ENCODE data around the gene BAG1. TPM values are rescaled to one million over a fixed set of nuclear protein-coding genes. Genes with fewer than 3 reads are reported as not detected.

Gene BAG1
- total and polyA plus RNA-seq, 3 donors from 2014 or later: 96.6 to 203 (median 147) TPM

GRCh38 chr9:33230756-33231622 lies 33.5 kb downstream of the BAG1 start:
- 82 to 84% methylated on average over 13 of the region's 13 CpGs for WGBS, 2 donors
- TF ChIP-seq, protein P1, sequence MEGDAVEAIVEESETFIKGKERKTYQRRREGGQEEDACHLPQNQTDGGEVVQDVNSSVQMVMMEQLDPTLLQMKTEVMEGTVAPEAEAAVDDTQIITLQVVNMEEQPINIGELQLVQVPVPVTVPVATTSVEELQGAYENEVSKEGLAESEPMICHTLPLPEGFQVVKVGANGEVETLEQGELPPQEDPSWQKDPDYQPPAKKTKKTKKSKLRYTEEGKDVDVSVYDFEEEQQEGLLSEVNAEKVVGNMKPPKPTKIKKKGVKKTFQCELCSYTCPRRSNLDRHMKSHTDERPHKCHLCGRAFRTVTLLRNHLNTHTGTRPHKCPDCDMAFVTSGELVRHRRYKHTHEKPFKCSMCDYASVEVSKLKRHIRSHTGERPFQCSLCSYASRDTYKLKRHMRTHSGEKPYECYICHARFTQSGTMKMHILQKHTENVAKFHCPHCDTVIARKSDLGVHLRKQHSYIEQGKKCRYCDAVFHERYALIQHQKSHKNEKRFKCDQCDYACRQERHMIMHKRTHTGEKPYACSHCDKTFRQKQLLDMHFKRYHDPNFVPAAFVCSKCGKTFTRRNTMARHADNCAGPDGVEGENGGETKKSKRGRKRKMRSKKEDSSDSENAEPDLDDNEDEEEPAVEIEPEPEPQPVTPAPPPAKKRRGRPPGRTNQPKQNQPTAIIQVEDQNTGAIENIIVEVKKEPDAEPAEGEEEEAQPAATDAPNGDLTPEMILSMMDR (IDR thresholded peaks at IDR 0.05): no peak
- no peak for TF ChIP-seq POLR2A (IDR thresholded peaks at IDR 0.05)
- no peaks in the 10 kb centered on the region for H3K36me3 ChIP-seq (ENCODE audit: low read depth, missing control alignments)
- H3K4me3 ChIP-seq: no peak overlapping the region
- no peak for DNase-seq
- no peaks in the 10 kb centered on the region for H3K4me1 ChIP-seq
- no peaks in the 10 kb centered on the region for H3K9me3 ChIP-seq
- no peak overlapping the region for H3K27ac ChIP-seq
- intact Hi-C loops (cut with DNase I; ENCODE audit: low total_unique reads): no loop called here
- H3K27me3 ChIP-seq: no peaks in the 10 kb centered on the region

DNA sequence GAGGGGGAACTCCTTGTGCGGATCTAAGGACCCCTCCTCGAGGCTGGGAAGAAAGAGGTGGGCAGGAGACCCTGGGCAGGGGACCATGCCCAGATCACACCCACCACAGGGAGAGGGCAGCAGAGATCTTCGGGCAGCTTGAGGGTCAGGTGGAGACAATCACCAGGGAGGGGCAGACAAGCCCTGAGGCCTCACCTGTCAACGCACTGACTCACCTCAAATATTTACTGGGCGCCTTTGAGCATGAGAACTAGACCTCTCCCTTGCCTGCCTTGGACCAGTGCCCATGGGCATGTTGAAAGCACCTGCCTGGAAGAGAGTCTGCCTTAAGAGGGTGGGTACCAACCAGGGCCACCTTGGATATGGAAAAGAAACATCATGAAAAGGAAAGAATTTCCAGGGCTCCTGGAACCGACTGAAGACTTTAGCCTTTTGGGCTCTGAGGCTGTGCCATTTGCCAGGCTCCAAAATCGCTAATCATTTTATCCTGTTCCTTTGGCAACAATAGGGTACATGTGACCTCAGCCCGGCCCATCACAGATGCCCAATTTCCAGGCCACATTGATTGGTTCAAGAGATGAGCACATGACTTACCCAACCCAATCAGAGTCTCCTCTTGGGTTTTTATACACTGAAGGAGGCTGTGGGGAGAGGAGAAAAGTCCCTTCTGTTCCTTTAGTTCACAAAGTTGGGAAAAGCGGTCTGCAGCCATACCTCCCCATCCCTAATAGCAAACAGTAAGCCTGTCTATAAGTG lies 35.0 kb downstream of the BAG1 start:
- Histone ChIP-seq H3K4me1 (peaks cover 7% of the 10 kb centered on the region), H3K4me3 (no peak overlapping the region), H3K27me3 (no peaks in the 10 kb centered on the region), H3K9me3 (no peaks in the 10 kb centered on the region), H3K36me3 (ENCODE audit: low read depth, missing control alignments) (no peaks in the 10 kb centered on the region), H3K27ac (no peak overlapping the region)
- intact Hi-C loops (cut with DNase I; ENCODE audit: low total_unique reads): loop anchor here (5.0 kb wide), 1 partner anchor 147 kb away; no protein-coding TSS in a partner anchor
- WGBS, 2 donors: 82 to 85% methylated on average over 8 to 9 of the region's 9 CpGs
- no peak for DNase-seq
- no peak for TF ChIP-seq POLR2A (IDR thresholded peaks at IDR 0.05)
- TF ChIP-seq, protein P1 (IDR thresholded peaks at IDR 0.05): no peak

DNA sequence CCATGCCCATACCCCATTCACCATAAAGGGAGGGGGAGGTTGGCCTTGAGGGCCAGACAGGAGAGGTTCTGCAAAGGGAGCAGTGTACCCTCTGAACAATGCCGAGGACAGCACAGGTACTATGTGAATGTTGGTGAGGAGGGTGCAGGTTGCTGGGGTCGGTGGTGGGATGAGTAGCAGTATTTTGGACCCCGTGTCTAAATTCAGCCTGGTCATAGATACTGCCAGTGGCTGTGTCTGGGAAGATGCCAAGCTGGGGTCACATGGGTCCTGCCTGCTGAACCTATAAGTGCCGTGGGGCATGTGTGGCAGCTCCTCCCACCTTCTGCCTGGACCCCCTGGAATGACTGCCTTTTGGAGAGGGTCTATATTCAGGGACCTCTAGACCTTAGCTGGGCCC lies 35.9 kb downstream of the BAG1 start:
- intact Hi-C loops (cut with DNase I; ENCODE audit: low total_unique reads): loop anchor here (5.0 kb wide), 1 partner anchor 146 kb away; no protein-coding TSS in a partner anchor
- no peaks in the 10 kb centered on the region for H3K9me3 ChIP-seq
- no peak for DNase-seq
- no peaks in the 10 kb centered on the region for H3K36me3 ChIP-seq (ENCODE audit: low read depth, missing control alignments)
- WGBS, 2 donors: 66 to 80% methylated on average over 4 of the region's 4 CpGs
- H3K4me1 ChIP-seq: peaks cover 7% of the 10 kb centered on the region
- no peaks in the 10 kb centered on the region for H3K27me3 ChIP-seq
- H3K27ac ChIP-seq: no peak overlapping the region
- H3K4me3 ChIP-seq: no peak overlapping the region
- TF ChIP-seq, protein P1 (IDR thresholded peaks at IDR 0.05): no peak
- TF ChIP-seq POLR2A (IDR thresholded peaks at IDR 0.05): no peak

GRCh38 chr9:33227741-33228140 lies 36.8 kb downstream of the BAG1 start:
- DNase-seq: no peak
- no peaks in the 10 kb centered on the region for H3K27me3 ChIP-seq
- WGBS, 2 donors: 79 to 87% methylated on average over 8 of the region's 8 CpGs
- intact Hi-C loops (cut with DNase I; ENCODE audit: low total_unique reads): loop anchor here (5.0 kb wide), 1 partner anchor 145 kb away; no protein-coding TSS in a partner anchor
- H3K36me3 ChIP-seq (ENCODE audit: low read depth, missing control alignments): no peaks in the 10 kb centered on the region
- peaks cover 7% of the 10 kb centered on the region for H3K4me1 ChIP-seq
- TF ChIP-seq, protein P1 (IDR thresholded peaks at IDR 0.05): no peak
- no peak for TF ChIP-seq POLR2A (IDR thresholded peaks at IDR 0.05)
- no peak overlapping the region for H3K4me3 ChIP-seq
- H3K27ac ChIP-seq: no peak overlapping the region
- H3K9me3 ChIP-seq: no peaks in the 10 kb centered on the region
